NCI-H2081 (cell line): ENCODE measurements around the gene DNAJB4.
A peak's percentile ranks its signal among the peaks of the same experiment; 100 is the strongest.
"Not testable (repeated sequence)": the region's sequence is repeated elsewhere in the genome, so short reads cannot be mapped to it uniquely, and the experiment has no call there.

Experiments
- DNase-seq, 2 experiments: peaks; one replicate each; lab custom pipeline; 2025; lab: John Stamatoyannopoulos, UW

Gene DNAJB4

DNA sequence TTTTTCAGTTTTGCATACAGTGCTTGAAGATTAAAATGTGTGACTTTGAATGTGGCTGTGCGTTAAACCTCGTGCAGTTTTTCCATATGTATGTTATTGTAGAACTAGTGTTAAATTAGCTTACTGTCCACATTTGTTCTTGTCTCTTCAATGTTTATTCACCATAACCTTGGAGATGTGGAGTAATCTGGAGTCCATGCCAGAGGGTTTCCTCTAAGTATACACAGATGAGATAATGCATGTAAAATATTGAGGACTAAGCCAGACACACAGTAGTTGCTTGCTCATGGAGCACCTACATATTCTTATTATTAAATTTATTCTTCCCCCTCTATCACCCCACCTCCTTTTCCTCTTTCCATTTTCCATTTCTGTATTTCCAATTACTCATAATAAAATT is 33.3 kb downstream of the DNAJB4 start:
- peak in 1 of 2 experiments; percentile 2 for DNase-seq

DNA sequence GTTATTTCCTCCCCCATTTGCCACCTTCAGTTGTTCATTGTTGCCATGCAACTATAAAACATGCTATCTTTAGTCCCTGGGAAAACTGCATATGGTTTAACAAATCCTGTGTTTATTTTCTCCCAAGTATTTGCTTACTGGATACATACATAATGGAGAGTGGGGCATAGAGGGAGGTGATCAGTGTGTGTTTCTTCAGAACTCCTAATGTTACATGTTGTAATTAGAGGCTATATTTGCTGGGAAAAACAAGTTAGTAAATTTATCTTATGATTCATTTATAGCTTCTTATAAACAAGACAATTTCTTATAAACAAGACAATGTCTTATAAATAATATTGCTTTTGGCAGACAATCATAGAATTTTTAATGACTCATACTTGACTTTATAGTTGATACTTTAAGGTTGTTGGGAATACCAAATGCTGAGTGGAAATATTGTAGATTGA is 33.8 kb downstream of the DNAJB4 start:
- peak in 1 of 2 experiments; percentile 9 for DNase-seq

DNA sequence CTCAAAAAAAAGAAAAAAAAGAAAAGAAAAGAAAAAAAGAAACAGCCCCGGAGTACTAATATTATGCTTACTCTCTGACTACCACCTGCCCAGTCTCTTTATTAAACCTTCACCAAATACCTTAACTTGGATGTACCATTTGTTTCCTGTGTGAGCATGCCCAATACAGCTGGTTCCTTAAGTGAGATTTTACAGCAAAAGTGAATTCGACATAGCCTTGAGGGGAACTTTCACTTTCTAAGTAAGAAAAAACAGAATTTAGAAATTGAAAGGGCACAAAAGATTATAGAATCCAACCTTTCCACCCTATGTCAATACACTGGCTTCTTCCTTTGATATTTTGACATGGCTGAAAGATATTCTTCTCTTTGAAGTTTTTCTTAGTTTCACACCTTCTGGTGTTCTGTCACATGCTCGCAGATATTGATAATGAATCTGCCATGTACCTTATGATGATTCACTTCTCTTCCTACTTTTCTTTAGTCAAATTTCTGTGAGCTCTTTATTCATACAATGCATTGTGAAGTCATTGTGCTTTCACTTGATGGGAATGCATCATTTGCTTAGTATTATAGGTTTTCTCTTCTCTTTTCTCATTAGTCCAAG is 35.8 kb downstream of the DNAJB4 start:
- no peak for DNase-seq

DNA sequence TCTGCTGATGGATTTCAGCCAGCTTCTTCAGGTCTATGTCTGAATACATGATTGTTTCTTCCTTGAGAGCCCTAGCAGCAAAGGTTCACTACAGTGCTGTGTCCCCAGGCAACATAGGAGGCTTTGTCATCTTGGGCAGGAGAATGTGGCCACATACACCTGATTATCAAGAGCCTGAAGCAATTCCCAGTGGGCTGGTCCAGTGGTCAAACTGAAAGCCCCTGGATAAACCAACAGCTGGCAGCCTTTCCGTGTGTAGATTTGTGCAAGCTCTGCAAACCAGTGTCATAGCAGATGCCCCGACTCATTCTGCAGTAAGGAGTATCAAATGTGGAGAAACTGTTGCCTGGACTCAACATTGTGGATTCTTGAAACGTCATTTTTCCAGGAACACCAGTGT is 38.7 kb downstream of the DNAJB4 start:
- DNase-seq, result no peak

DNA sequence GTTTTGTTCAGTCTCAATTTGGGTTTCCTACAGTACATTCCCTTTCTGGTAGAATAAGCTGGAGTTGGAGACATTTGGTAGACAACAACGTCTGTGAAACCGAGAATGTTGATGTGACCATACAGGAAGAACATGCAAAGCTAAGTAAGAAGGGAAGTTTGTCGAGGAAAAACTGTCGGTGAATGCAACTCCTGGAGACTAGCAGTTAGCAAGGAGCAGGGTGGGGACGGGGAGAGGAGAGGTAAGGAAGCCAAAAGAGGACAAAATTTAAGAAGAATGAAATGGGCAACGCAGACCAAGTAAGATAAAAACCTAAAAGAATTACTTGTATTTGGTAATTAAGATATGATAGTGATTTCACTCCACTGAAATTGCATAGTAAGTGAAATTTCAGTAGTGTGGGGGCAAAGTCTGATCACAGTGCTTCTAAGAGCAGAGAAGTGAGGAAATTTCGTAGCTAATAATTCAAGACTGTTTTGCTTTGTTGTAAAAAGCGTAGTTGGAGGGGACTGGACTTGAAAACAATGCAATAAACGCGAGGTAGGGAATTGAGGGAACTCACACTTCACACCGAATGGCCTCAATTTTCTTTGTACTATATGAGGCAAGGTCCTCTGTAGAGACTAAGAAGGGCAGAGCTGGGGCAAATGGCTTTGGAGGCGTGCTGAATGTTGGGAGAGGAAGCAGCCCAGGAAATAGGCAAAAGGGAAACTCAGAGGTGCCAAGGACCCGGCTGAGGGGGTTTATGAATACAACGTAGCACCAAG is 40.2 kb downstream of the DNAJB4 start:
- no peak for DNase-seq

DNA sequence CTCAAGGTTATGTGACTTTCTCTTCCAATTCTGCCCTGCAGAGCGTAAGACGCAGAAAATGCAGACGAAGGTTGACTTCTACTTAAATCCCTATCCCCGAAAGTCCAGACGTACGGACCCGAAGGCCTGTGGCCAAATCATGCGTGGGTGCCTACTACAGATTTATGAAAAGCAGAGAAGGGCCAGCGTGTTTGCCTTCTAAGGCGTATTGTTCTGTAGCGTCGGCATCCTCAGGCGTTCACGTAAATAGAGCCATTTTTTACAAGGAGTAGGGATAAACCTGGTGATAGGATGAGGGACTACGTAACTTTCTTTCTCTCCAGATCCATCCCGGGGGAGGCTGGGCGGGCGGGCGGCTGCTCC is 40.8 kb downstream of the DNAJB4 start:
- no peak for DNase-seq

DNA sequence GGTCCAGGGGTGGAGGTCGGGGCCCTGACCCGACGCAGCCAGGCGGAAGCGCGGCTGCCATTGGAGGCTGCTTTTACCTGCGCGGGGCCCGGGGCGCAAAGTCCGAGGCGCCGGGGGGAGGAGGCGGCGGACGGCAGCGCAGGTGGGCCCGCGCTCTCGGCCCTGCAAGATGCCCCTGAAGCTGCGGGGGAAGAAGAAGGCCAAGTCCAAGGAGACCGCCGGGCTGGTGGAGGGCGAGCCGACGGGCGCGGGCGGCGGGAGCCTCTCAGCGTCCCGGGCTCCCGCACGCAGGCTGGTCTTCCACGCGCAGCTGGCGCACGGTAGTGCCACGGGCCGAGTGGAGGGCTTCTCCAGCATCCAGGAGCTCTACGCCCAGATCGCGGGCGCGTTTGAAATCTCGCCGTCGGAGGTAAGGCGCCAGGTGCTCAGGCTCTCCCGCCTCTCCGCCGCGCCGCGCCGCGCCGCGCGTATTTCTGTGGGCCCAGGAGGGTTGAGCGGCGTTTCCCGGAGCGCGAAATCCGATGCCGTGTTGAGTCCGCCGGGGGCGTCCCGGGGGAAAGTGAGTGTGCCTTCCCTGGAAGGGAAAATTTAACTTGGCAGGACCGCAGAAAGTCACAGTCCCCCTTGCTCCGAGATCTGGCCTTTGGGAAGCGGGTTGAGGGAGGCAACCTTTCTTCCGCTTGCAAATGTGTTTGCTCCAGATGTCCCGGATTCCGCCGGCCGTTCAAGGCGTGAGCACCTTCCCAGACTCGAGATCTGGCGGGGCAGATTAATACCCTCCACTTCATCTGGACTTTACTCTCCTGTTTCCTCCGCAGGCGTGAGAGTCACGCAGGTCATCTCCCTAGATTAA is 41.4 kb downstream of the DNAJB4 start, which contains the start of gene GIPC2:
Gene GIPC2 (plus strand): TSS at position 41 of the 853 bp plus-strand sequence. CDS start 129 bp downstream, at position 170.
- peak in 1 of 2 experiments; percentile 21 for DNase-seq

DNA sequence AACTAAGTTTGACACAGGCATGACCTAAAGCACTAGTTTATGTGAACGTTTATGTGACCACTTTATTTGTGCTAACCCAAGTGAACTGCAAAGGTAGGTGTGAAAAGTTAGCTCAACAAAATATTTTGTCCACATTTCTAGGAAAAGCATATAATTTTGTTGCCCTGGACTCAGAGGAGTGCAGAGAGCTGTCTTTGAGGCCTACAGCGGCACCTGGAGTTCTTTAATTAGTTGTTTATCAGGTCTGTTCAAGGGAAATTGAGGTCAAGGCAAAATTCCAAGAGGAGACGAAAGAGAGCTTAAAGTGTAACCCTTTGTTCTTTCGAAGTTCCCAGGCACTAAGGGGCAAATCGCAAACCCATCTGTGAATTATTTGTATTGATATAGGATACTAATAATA is 42.4 kb downstream of the DNAJB4 start:
- DNase-seq, result no peak

DNA sequence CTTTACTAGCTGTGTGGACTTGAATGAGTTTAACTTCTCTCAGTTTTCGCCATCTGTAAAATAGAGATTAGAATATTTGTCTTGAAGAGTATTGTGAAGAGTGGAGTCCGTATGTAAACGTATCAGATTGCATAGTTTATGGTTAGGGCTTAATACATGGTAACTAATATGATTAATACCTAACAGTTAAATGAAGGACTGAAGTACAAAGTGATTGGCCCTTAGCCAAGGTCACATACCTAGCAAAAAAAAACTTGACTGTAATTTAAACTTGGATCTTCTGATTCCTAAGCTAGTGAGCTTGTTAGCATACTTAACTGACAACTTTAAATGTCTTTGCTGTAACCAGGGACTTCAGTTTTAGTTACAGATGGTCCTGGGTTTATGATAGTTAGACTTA is 42.9 kb downstream of the DNAJB4 start:
- DNase-seq, result no peak

DNA sequence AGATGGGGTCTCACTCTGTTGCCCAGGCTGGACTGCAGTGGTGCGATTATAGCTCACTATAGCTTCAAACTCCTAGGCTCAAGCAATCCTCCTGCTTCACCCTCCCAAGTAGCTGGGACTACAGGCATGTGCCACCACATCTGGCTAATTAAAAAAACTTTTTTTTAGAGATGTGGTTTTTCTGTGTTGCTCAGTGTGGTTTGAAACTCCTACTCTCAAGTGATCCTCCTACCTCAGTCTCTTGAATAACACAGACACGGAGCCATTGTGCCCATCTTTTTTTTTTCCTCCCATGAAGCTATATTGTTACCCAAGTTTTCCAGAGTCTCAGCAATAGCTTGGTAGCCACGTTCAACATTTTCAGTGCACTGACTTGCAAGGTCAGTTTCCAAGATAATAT is 43.7 kb downstream of the DNAJB4 start:
- no peak for DNase-seq

DNA sequence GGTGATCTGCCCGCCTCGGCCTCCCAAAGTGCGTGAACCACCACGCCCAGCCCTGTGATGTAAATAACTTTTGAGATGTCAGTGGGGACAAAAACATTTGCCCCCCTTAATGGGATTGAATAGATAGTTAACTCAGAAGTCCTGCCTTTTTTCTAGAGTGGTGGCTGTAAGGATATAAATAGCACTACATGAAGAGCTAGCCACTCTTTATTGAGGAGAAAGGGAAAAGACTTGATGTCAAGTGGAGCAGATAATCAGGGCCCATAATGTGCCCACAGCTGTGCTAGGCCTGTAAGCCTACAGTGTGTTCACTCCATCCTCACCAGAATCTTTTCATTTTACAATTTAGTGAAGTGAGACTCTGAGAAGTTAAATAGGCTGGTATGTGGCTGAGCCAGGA is 44.7 kb downstream of the DNAJB4 start:
- no peak for DNase-seq

DNA sequence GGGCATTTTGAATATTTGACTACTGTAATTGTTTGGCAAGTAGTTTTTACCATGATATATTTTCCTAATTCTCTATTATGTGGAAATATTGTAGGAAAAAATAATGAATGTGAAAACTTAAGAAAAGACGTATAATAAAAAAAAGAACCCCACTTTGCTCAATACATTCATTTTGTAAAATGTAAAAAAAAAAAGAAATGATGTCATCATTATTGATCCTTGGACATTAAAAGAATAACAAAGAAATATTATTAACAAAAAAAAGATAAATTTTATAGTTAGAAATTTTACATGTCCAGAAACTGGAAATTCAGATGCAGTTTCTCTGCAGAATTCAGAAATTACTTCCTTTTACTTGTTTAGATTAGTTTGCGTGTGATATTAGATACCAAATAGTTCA is 46.3 kb downstream of the DNAJB4 start:
- DNase-seq, result no peak

DNA sequence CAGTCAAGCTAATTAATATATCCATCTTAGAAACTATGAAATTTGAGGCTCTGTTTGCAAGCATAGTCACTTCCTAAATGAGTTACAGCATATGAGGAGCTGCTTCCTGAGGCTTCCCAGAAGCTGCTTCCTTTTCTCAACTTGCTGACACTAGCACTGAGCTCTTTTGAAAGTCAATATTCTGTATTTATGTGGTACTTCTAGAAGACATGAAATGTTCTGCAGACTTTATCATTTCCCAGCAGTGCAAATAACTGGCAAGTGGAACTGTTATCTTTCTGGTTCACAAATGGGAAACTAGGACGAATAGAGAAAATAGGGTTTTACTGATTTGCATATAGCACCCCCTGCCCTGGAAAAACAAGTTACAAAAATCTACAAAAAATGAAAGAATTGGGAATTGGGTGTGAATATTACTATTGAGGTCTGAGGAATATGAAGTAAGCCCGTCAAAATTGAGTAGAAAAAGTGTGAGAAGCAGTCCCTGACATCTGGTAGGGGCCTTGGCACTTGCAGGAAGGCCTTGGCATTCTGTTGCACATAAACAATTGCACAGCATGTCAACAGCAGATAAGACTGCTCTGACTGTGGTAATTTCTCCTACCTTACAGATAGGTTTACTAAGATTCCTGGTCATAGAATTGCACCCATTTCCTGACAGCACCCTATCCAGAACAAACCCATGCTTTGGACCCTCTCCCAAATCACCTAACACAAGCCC is 48.1 kb downstream of the DNAJB4 start:
- no peak for DNase-seq

DNA sequence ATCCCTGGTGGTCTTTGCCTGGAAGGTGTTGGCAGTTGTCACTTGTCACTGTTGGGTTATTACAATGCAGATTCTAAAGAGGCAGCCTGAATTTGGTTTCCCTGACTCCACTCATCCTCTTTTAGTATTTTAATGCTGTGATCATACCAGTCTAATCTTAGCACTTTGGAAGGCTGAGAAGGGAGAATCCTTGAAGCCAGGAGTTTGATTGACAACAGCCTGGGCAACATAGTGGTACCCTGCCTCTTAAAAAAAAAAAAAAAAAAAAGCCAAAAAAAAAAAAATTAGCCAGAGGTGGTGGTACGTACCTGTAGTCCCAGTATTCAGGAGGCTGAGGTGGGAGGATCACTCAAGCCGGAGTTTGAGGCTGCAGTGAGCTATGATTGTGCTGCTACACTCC is 48.8 kb downstream of the DNAJB4 start:
- no peak for DNase-seq

DNA sequence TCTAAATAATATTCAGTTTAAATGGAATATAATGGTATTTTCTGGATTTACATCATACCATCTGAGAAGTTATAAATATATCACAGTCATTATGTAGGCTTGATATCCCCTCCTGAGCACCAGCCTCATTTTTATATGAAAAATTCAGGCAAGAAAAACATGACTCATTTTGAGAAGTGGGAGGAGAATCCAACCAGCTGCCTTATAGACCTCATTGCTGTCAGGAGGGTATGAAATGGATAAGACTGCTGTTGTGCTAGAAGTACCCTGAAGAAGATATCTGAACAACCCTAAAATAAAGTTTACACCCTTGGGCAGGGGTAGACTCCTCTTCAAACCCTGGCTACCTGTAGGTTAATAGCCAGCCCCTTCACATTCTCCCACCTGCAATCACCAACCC is 49.8 kb downstream of the DNAJB4 start:
- no peak for DNase-seq

DNA sequence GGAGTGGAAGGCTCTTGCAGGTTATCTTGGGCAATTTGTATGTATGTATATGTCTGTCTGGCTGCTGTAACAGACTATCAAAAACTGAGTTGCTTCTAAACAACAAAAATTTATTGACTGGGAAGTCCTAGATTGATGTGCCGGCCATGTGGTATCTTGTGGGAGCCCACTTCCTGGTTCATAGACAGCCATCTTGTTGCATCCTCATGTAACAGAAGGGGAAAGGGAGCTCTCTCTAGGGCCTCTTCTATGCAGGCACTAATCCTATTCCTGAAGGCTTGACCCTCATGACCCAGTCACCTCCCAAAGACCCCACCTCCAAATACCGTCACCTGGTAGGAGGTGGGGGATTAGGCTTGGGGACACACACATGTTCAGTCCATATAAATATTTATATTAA is 50.2 kb downstream of the DNAJB4 start:
- DNase-seq, result no peak

DNA sequence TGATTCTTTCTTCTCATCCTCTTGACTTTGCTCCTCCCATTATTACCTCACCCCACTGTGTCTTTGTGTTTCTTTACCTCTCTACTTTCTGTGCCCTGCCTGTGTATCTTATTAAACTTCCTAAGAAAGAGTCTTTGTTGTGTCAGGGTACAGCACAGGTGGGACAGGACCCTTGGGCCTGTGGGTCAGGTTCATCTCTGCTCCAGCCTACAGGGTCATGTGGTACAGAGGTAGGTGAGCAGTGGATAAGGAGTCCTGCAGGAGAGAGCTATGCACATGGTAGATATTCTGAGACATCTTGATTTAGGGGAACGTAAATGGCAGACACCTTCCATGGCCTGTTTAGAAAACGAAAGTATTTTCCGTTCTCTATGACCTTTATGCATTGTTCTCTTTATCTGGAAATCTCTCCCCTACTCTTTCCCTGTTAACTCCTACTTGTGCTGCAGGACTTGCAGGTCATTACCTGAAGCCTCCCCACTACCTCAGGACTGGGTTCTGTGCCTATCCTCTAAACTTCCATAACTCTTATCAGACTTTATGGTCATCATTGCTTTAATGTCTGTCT is 50.9 kb downstream of the DNAJB4 start:
- no peak for DNase-seq

DNA sequence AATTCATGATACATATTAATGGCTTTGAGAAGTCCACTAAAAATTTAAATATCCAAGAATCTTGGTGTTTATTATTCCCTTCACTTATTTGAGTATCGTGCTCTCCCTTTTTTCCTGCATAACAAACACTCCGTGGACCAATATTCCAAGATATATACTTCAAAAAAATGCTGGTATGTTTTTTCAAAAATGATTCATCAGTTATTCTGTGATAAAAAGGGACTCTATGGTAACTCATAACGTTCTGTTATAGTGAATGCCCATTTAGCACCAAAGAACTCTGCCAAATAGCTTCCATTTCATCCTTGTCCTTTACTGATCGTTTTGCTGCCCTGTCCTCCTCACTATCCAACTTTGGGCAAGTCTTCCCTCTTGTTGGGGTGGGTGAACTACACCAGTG is 53.9 kb downstream of the DNAJB4 start:
- DNase-seq, result no peak

DNA sequence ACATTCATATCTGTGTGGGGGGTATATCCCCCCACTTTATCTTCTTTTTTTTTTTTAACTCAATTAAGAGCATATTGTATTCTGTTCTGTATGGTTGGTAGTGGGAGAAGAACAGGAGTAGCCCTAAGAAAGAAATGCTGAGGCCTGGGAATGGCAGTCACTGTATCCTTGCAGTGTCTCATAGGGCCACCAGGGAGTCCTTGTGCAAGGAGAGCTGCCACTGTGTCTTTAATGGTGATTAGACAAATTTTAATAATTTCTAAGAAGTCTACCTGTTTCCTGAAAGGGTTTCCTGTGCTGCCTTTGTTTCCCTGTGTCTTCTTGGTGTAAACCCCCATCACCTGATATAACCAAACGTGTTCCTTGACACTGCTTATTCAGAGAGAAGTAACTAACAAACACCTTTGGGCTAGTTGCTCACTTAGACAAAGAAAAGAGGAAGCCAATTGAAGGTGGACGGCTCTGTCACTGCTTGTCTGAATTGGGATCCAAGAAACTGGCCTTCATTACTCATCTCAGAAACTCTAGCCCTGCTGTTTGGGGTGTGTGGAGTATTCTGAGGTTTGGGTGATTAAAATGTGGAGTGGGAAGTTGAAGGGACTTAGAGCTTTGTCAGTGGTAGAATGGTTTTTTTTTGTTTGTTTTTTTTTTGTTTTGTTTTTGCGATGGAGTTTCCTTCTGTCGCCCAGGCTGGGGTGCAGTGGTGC is 56.3 kb downstream of the DNAJB4 start:
- DNase-seq, result no peak

DNA sequence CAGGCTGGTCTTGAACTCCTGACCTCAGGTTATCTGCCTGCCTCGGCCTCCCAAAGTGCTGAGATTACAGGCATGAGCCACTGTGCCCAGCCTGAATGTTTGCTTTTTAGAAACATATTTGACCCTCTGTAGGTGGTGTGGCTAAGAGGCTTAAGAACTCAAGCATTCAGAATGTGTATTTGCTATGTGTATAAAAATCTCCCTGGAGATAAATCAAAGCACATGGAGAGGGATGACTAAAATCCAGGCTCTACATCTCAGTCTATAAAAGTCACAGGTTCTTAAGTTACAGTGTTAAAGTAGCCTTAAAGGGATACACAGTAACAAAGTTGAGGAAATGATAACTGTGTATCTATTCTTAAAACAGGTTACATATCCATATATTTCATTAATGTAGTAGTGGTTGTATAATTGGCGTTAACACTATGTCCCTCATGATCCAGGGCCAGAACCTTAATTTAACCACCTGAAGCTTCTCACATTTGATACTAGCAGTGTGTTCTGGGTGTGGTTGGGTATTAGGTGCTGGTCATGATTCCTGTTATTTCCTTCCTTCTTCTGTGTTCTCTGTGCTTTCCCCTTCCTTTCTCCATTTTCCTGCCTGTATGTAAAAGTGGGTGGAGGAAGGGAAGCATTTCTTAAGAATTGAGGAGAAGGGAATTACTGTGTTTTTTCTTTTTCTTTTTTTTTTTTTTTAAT is 57.2 kb downstream of the DNAJB4 start:
- no peak for DNase-seq

DNA sequence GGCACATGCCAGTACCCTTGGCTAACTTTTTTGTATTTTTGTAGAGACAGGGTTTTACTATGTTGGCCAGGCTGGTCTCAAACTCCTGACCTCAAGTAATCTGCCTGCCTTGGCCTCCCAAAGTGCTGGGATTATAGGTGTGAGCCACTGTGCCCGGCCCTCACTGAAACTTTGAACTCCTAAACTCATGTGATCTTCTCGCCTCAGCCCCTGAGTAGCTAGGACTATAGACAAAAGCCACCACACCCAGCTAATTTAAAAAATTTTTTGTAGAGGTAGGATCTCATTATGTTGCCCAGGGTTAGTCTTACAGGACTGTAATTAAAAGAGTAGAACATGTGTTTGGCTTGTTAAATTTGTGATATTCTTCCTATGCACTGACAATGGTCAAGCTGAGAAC is 60.1 kb downstream of the DNAJB4 start:
- DNase-seq, result not testable (repeated sequence)
